ENCODE data around the gene RSU1.

The RSU1 gene

DNA sequence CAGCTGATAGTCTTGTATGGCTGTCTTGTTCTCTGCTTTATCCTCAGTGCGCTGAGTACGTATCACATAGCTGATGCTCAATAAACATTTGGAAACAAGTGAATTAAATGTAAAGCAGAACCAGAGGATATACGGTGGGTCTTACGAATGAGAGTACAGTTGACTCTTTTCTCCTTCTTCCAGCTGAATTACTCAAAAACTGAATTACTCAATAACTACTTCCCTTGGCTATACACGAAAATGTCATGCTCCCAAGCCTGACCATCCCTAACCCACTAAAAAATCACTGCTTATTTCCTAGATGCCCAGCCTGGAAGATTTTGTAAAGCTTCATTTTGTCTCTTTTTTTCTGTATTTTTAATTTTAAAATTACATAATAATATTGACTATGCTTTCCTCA, 3.2 kb upstream of the RSU1 start:
- DNase-seq: no peak

- DNase-seq: no peak
These were observed 2.8 kb upstream of the RSU1 start for GRCh38 chr10:16820018-16820417.

- no peak for DNase-seq
These were observed 2.2 kb upstream of the RSU1 start for GRCh38 chr10:16819436-16819835.

GRCh38 chr10:16819026-16819425, 1.8 kb upstream of the RSU1 start:
- no peak for DNase-seq

GRCh38 chr10:16816830-16817124, 447 bp downstream of the RSU1 start:
- DNase-seq: no peak

DNA sequence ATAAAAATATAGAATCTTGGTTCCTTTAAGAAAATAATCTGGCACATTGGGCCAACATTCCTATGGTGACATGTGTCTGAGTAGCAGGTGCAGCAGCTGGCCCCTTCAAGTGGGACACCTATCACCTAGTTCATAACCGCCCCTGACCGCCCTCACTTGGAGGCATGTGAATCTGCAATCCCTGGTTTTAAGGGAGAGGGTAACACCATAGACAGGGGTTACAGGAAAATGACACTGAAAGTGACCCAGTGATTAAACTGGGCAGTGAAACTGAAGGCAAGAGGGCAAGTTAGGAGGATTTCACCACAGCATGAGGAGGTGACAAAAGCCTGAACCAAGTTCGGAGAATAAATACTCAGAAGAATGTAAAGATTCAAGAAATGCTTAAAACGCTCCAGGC, 1.1 kb downstream of the RSU1 start:
- no peak for DNase-seq

- no peak for DNase-seq
These were observed 3.2 kb downstream of the RSU1 start for GRCh38 chr10:16814012-16814411.

DNA sequence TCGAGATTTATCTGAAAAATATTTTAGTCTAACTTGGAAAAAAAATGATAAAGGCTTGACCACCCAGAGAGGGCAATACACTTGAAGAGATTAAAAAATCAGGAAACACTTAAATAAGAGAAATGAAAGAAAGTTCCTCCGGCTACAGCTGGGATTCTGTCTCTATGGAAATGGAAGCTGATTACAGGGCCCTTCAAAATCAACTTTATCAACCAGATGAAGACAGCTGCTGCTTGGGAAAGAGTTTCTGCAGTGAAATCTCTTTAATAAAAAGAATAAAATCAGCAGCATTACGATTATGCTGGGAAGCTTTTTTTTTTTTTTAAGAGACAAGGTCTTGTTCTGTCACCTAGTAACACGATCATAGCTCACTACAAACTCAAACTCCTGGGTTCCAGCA, 4.5 kb downstream of the RSU1 start:
- no peak for DNase-seq

DNA sequence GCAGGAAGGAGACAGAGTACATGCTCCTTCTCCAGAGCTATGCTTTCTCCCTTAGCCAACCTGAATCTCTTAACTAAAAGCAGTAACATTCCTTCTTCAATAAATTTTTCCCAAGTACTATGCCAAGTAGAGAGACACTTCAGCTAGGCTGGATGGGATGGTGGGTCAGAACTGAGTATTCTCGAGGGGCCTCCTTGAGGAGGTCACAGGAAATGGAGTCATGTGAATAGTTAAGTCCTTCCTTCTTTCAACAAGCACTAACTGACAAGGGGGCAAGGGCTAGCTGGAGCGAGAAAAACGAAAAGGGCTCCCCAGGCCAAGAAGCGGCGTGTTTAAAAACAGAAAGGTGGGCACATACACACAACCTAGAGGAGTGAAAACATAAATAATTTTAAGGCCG, 5.5 kb downstream of the RSU1 start:
- no peak for DNase-seq

GRCh38 chr10:16811292-16811691, 5.9 kb downstream of the RSU1 start:
- no peak for DNase-seq

DNA sequence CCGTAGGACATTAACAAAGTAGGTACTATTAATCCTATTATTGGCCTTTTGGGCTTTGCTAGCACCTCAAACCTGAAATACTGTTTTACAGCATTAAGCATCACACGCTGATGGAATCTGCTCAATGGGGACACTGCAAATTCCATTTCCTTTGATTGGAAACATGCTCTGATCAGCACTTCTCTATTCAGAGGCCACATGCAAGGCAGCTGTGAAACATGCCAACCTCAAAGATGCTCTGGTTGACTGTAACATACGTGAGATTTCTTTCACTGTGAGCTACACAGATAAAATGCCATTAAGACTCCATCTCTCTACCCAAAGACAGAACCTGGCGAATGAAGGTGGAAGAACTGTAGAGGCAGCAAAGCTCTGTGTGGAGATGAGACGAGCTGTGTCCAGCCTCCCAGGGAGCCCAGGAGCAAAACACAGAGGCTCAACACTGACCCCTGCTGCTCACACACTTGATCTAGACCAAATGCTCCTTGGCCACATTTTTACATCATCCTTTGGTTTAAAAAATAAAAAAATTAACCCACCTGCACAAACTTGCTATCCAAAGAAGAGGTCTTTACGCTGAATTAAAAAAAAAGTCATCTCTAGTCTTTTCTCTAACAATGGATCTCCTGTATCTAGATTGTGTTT, 8.0 kb downstream of the RSU1 start:
- DNase-seq: no peak

GRCh38 chr10:16804123-16804522, 13.1 kb downstream of the RSU1 start:
- no peak for DNase-seq

GRCh38 chr10:16803464-16803863, 13.8 kb downstream of the RSU1 start:
- no peak for DNase-seq

- DNase-seq: no peak
These were observed 17.6 kb downstream of the RSU1 start for GRCh38 chr10:16799621-16800020.

GRCh38 chr10:16798571-16798970, 18.7 kb downstream of the RSU1 start:
- DNase-seq: no peak

DNA sequence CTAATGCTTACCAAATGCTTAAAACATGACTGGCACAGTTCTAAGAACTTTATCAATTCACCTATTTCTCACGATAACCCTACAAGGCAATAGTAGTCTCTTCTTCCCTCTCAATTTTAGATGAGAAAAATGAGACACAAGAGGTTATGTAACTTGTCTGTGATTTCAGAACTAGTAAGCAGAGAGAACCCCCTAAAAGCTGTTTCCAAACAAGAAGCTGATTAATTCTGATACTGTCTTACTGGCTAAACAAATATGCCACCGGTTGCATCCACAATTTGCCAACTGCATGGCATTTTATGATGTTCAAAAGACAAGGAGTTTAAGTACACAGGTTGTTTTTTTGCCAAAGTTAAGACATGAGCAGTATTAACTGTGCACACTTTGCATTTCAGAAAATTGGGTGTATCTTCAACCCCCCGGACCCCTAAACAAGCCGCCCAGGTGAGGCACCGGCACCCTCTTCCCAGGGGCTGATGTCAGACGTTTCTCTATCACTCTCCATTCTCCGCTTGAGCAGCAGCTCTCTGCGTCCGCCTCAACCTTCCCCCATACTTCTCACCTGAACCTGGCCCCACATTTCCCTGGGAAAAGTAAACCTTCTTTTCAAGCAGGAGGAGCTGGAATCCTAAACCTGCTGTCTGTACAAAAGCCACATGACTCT, 21.7 kb downstream of the RSU1 start:
- no peak for DNase-seq

DNA sequence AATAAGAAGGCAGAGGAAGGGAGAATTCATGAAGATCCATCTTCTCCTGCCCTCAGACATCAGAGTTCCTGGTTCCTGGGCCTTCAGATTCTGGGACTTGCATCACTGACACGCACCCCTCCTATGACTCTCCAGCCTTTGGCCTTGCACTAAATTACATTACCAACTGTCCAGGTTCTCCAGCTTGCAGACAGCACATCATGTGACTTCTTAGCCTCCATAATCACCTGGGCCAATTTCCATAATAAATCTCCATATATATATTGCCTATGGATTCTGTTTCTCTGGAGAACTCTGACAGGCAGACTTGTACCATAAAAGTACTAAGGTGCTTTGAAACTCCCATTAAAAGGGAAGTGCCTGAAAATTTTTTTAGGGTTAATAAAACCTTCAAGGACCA, 23.2 kb downstream of the RSU1 start:
- DNase-seq: no peak

DNA sequence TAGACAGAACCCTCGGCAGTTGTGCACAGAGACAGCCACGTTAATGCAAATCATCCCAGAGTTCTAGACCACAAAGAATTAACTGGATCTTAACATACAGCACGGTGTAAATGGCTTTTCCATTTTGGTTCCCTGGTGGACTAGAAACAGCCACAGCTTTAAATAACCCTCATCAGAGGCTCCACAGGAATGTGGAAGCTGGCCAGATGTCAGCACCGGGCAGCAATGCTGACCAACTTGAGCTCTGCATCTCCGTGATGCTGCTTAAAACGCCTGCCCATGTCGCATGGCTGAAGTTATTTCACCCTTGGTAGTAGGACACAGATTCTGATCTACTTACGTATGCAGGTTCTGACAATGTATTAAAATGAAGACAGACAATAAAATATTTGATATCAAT, 24.5 kb downstream of the RSU1 start:
- DNase-seq: no peak

DNA sequence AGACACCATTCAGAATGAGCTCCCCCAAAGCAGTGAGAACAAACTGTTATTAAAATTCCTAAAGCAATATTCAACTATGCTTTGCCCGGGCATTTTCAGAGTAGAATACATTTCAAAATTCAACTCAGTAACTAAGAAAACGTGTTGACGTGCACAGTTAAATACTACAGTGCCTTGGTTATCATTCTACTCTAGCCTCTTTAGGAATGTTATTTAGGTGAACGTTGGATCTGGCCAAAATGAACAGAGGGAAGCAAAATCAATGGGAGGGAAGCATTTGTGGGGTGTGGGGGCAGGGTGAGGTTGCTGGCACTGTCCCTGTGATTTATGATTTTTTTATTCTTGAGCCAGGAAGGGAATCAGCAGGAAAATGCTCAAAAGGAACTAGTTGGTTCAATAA, 27.5 kb downstream of the RSU1 start:
- DNase-seq: no peak

- DNase-seq: no peak
These were observed 28.0 kb downstream of the RSU1 start for GRCh38 chr10:16789261-16789660.

GRCh38 chr10:16788778-16789177, 28.4 kb downstream of the RSU1 start:
- no peak for DNase-seq

DNA sequence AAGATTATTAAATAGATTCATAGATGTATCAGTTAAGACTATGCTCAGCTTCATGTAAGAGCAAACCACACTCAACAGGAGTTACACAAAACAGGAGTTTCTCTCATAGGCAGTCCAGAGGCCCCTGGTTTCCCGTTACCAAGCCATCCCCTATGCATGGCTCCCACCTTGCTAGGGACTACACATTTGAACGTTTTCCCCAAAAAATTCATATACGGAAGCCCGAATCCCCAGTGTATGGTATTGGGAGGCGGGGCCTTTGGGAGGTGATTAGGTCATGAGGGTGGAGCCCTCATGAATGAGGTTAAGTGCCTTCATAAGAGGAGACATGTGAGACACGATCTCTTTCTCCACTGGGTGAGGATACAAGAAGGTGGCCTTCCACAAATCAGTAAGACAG, 29.1 kb downstream of the RSU1 start:
- DNase-seq: no peak

DNA sequence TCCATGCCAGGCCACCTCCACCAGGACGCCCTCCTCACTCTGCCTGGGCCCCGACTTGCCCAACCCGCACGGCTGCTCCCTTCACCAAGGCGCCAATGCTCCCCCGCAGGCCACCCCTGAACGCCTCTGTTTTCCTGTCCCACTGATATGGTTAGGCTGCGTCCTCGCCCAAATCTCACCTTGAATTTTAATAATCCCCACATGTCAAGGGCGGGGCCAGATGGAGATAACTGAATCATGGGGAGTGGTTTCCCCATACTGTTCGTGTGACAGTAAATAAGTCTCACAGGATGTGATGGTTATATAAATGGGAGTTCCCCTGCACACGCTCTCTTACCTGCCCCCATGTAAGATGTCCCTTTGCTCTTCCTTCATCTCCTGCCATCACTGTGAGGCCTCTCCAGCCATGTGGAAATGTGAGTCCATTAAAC, 29.8 kb downstream of the RSU1 start:
- DNase-seq: no peak

GRCh38 chr10:16780338-16780880, 36.8 kb downstream of the RSU1 start:
- DNase-seq: no peak

DNA sequence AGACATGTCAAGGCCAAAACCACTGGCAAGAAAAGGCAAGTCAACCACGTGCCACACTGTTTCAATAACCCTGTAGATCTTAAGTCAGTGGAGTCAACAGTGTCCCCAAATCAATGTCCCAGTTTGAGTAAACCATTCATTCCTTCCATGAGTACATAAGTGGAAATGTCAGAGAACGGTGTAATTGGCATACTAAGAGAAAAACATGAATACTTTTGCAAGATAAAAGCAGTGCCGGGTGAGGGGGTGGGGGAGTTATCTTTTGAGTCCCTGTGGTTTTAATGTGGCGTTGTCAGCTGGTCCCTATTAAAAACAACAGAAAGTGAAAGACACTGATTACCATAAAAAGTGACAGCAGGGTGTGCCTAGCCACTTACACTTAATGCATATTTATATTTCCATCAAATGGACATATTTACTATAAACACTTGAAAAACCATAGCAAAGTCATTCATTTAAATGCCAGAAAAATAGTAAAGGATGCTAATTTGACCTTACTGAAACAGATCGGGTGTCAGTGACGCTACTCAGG, 37.8 kb downstream of the RSU1 start:
- DNase-seq: no peak
